HG03025 (cell line): ENCODE data around the gene MYO15B.

Experiments used
- ATAC-seq: cut with Tn5 transposase; IDR thresholded peaks from one replicate; pipeline ENCODE4 v1.9.1; 2021; ENCODE audit warnings: mild to moderate bottlenecking, moderate library complexity; ENCODE audit not compliant: unreplicated experiment, low FRiP score

The MYO15B gene

DNA sequence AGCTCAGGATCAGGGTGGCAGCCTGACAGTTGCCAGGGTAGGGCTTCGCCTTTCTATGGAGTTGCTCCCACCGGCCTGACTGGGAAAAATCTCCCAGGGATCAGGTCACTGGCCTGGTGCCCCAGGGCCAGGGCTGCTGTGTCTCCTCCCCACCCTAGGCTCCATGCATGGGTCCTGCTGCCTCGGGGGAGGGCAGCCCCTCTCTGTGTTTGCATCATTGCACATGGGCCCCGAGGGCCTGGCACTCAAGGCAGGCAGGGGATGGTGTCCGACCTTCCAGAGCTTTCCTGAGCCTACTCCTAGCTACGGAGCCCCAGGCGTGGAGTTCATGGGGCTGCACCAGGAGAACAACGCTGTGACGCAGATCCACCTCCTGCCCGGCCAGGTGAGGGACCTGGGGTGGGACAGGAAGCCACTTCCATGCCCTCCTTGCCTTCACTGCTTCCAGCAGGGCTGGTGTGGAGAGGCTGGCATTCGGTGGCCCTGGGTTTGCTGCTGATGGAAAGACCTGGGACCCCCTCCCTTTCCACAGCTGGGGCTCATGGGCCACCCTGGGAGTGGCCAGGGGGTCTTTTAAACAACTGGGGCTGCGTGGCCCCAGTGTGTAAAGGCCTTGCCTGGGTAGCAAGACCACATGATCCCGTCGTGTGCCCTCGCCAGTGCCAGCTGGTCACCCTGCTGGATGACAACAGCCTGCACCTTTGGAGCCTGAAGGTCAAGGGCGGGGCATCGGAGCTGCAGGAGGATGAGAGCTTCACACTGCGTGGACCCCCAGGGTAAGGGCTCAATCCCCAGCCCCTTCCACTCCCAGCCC is 29.5 kb upstream of the MYO15B start:
- ATAC-seq = no peak

DNA sequence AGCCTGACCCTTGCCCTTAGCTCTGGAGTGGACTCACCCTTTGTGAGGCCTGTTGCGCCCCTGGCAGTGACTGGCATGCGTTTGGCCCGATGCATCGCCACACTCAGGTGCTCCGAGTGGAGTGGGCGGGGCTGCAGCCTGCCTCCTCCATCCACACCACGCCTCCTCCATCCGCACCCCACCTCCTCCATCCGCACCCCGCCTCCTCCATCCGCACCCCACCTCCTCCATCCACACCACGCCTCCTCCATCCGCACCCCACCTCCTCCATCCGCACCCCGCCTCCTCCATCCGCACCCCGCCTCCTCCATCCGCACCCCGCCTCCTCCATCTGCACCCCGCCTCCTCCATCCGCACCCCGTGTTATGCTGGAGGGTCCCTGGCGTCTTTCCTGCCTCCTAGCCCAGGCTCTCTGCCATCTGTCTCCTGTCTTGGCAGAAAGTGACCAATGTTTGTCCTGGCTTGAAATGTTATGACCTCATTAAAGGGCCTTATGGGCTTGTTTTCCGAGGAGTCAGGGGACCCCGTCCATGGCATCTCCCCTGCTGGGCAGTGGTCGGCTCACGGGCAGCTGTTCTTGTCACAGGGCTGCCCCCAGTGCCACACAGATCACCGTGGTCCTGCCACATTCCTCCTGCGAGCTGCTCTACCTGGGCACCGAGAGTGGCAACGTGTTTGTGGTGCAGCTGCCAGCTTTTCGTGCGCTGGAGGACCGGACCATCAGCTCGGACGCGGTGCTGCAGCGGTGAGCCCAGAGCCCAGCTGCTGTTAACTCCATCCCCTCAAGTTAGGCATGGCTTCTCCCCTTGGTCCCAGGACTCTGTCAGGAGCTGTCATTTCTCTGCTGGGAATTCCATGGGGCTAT is 28.7 kb upstream of the MYO15B start:
- no peak for ATAC-seq

DNA sequence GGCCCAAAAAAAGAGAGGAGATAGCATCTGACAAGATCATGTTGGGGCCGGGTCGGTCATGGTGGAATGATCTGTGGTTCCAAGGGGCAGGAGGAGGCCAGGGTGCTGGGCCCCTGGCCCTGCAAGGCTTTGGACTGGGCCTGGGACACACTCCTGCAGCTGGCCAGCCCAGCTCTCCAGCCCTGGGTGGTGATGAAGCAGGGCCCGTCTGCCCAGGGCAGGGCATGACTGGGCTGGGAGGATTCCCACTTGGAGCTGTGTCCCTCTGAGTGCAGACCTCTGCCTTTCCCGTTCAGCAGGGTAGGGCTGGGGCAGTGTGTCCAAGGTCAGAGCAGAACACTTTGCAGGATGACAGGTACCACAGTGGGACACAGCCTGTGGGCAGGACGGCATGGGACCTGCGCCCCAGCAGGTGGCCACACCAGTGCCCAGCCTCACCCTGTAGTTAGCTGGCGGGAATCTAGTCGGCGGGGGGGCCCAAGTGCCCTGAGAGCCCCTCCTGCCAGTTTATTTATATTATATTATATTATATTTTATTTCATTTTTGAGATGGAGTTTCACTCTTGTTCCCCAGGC is 27.6 kb upstream of the MYO15B start:
- no peak for ATAC-seq

DNA sequence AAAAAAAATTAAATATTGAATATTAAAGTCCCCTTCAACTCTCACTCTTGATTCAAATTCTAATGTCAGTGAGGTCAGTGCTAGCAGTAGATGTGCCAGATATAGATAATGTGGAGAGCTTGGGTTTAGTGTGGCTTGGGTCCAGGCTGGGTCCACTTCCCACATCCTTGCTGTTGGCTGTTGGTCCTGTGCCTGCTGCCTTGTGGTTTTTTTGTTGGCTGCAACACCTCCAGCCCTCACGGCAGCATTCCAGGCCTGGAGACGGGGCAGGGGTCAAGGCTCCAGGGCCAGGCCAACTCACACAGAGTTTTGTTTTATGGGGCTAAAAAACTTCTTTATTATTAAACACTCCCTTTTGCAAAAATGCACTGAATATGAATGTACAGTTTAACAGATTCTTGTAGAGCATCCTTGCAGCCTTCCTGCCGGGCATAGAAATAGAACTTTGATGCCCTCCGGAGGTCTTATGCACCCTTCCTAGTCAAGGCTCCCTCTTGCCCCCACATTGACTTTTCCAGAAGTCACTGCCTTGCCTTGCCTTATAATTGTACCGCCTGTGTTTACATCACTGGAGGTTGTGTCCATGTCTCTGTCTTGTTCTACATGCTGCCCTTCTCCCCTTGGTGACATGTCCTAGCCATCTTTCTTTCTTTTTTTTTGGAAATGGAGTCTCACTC is 25.5 kb upstream of the MYO15B start:
- ATAC-seq = no peak

DNA sequence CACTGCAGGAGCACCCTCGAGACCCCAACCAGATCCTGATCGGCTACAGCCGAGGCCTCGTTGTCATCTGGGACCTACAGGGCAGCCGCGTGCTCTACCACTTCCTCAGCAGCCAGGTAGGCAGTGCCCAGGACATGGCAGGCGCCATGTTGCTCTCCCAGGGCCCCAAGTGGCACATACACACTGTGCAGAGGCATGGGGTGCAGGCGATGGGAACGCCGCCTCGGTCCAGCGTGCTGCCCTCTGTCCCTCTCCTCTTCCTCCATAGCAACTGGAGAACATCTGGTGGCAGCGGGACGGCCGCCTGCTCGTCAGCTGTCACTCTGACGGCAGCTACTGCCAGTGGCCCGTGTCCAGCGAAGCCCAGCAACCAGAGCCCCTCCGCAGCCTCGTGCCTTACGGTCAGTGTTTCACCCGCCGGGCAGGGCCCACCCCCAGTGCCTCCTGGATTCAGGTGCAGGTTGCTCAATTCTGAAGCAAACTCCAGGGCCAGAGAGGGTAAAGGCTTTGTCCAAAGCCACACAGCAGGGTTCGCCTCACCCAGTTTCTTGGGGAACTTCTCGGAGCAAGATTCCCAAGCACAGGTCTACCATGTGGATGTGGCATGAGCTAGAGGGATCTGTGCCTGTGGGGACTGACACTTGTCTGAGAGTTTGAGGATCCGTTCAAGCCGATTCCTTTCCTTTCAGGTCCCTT is 24.4 kb upstream of the MYO15B start:
- ATAC-seq = no peak

DNA sequence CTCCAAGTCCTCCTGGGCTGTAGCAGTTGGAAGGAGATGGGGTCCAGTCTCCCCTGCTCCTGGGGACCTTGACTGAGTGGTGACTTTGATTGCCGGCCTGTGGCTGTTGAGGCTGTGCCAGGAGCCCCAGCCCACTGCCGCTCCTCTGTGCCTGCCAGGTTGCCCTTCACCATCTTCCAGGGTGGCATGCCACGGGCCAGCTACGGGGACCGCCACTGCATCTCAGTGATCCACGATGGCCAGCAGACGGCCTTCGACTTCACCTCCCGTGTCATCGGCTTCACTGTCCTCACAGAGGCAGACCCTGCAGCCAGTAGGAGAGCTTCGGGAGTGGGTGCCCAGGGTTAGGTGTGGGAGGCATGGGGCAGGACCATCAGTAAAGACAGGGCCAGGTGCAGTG is 23.4 kb upstream of the MYO15B start:
- ATAC-seq = no peak

DNA sequence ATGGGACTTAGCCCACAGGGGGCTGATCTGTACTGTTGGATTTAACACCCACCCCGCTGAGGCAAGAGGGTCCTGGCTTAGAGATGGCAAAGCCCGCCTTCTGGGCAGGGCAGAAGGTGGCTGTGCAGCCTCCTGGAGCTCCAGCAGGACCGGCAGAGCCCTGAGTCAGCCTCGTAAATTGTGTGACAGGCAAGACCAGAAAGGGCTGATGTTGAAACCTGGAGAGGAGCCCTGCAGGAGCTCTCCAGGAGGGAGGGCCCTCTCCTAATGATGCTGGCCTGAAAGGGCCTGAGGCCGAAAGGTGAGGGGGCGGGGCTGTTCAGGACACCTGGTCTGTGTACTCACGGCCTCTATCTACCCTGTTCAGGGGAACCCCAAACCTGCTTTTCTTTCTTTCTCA is 22.5 kb upstream of the MYO15B start:
- no peak for ATAC-seq

DNA sequence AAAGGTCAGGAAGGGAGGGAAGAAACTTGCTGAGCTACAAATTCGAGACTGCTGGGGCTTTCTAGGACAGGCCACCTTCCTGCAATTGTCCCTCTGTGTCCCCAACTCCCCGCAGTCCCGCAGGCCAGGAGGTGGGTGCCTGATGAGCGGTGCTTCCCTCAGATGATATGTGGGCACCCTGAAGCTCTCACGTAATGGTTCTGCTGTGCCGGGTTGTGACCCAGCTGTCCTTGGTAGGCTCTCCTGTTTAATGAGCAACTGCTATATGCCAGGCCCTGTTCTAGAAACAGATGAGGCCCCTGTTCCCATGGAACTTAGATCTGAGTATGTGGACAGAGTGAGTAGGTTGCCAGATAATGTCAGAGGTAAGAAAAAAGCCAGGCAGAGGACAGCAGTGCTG is 22.0 kb upstream of the MYO15B start:
- no peak for ATAC-seq

DNA sequence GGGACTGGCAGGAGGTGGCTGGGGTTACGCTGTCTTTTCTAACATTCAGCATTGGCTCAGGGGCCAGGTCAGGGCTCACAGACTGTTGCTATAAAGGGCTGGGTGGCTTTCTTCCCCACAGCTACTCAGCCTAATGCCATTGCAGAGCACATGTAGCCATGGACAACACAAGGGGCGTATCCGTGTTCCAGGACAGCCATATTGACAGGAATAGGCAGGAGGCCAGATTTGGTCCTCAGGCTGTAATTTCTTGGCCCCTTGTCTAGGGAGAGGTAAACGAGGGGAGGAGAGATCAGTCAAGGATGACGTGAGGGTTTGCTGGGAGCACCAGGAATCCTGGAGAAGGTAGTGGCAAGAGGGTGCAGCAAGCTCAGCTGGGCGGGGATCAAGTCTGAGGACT is 21.2 kb upstream of the MYO15B start:
- ATAC-seq = no peak

DNA sequence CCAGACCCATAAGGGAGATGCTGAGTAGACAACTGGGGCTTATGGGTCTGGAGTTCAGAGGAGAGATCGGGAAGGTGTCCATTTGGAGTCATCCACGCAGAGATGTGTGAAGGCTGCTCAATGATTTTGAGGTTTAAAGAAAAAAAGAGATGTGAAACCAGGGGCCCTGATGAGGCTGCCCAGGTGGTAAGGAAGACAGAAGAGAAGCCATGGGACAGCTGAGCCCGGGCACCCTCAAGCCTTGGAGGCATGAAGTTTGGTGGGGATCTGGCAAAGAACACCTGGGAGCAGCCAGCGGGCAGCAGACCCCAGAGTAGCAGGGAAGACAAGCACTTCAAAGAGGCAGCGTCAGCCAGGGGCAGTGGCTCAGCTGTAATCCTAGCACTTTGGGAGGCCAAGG is 20.8 kb upstream of the MYO15B start:
- ATAC-seq = no peak

DNA sequence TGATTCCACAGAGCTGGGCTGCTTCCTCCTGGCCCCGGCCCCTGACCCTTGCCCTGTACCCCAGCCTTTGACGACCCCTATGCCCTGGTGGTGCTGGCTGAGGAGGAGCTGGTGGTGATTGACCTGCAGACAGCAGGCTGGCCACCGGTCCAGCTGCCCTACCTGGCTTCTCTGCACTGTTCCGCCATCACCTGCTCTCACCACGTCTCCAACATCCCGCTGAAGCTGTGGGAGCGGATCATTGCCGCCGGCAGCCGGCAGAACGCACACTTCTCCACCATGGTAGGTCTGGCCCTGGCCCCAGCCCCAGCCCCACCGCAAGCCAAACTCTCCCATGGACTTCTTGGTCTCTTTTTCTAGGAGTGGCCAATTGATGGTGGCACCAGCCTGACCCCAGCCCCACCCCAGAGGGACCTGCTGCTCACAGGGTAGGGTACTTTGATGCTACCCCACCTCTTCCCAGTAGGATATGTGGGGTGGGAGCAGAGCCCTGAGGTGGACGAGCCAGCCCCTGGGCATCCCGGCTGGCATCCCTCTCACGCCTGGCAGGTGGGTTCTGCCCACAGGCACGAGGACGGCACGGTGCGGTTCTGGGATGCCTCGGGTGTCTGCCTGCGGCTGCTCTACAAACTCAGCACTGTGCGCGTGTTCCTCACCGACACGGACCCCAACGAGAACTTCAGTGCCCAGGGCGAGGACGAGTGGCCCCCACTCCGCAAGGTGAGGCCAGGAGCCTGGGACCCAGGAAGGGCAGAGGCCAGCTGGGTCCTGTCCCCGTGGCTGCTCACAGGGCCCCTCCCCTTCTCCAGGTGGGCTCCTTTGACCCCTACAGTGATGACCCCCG is 19.0 kb upstream of the MYO15B start:
- no peak for ATAC-seq

DNA sequence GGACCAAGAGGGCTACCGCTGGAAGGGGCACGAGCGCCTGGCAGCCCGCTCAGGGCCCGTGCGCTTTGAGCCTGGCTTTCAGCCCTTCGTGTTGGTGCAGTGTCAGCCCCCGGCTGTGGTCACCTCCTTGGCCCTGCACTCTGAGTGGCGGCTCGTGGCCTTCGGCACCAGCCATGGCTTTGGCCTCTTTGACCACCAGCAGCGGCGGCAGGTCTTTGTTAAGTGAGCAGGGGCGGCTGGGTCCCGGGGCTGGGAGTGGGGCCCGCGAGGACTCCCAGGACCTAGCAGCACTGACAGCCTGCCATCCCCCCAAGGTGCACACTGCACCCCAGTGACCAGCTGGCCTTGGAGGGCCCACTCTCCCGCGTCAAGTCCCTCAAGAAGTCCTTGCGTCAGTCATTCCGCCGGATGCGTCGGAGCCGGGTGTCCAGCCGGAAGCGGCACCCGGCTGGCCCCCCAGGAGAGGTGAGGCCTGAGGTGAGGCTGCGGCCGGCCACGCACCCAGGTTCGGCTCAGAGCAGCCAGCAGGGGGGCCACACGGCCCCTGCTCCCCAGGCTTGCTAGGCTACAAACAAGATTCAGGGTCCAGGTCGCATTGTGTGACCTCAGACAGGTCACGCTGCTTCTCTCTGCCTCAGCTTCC is 17.4 kb upstream of the MYO15B start:
- no peak for ATAC-seq

DNA sequence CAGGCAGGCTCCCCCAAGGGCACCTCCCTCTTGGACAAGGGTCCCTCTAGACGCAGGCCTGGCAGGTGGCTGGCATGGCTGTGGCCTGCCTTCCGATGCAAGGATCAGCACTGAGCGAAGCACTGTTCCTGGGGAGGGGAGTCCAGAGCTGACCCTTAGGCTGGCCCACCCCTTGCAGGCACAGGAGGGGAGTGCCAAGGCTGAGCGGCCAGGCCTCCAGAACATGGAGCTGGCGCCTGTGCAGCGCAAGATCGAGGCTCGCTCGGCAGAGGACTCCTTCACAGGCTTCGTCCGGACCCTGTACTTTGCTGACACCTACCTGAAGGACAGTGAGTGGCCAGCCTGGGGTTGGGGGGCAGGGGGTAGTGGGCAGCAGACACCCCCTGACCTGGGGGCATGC is 16.8 kb upstream of the MYO15B start:
- no peak for ATAC-seq

DNA sequence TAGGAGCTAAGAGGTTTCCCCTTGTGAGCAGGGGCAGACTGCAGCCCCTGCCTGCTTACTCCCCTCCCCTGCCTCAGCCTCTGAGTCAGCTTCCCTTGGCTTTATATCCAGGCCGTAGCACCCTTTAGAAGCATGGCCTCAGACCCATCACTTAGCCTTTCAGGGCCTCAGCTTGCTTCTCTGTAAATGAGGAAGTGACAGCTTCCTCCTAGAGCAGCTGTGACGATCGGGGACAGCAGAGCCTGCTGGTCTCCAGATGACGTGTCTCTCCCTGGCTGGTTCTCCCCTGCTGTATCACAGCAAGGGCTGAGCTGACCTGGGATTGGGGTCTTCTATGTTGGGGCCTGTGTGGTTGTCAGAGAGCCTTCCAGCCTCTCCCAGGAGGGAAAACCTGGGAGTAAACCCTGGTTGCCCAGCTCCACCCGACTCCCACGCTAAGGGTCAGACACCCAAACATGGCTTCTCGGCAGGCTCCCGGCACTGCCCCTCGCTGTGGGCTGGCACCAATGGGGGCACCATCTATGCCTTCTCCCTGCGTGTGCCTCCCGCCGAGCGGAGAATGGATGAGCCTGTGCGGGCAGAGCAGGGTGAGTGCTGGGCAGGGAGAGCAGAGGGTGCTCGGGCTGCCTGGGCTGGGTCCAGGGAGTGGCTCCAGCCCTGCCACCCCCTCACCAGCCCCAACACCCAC is 16.3 kb upstream of the MYO15B start:
- no peak for ATAC-seq

DNA sequence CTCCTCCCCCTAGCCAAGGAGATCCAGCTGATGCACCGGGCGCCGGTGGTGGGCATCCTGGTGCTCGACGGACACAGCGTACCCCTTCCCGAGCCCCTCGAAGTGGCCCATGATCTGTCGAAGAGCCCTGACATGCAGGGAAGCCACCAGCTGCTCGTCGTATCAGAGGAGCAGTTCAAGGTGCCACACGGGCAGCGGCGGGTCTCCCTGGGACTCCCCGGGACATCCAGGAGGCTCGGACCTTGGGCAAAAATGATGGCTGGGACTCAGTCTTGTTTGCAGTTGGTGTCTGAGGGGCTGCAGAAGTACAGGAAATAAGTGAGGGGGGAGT is 15.8 kb upstream of the MYO15B start:
- no peak for ATAC-seq

DNA sequence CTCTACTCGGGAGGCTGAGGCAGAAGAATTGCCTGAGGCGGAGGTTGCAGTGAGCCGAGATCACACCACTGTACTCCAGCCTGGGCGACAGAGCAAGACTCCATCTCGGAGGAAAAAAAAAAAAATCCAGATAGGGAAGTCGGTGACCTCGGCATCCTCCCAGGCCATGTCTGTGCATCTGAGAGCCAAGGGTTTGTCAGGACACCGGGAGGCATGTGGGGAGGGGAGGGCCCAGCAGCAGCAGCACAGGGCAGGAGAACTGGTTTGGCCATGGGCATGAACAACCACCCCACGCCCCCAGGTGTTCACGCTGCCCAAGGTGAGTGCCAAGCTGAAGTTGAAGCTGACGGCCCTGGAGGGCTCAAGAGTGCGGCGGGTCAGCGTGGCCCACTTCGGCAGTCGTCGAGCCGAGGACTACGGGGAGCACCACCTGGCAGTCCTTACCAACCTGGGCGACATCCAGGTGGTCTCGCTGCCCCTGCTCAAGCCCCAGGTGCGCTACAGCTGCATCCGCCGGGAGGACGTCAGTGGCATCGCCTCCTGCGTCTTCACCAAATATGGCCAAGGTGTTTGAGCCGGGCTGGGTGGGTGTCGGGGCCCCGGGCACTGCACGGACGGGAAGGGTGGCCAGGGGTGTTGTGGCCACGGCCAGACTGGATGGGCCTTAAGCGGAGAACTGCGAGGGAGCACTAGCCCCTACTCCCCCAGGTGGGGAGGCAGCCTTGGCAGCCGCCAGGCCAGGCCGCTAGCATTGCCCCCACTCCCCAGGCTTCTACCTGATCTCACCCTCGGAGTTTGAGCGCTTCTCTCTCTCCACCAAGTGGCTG is 14.7 kb upstream of the MYO15B start:
- no peak for ATAC-seq

DNA sequence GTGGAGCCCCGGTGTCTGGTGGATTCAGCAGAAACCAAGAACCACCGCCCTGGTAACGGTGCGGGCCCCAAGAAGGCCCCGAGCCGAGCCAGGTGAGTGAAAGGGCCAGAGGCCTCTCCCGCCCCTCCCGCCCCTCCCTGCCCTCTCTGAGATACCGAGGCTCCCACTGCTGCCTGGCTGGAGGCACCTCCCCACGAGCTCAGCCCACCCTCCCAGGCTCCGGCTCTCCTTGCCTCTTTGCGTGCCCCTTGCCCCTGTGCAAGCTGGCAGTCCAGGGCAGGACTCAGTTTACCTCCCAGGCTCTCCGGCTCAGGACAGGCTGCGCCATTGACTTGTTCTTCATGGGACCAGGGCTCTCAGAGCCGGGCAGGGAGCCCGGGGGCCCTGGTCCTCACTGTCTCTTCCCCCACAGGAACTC is 14.1 kb upstream of the MYO15B start:
- no peak for ATAC-seq

DNA sequence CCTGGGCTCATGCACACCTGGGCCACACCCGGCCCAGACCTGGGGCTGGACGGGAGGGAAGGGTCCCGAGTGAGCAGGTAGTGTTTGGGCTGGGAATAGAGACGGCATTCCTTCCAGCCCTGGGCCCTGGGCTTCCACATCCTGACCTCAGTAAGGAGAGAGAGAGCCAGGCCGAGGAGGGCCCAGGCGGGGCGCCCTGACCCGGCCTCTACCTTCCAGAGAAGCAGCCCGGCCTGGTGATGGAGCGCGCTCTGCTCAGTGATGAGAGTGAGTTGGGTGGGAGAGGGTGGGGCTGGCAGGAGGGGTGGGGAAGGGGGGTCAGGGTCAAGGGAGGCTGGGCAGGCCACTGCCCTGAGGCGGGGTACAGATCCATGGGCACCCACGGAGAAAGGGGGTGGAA is 13.6 kb upstream of the MYO15B start:
- ATAC-seq = no peak
